NCI-H2196 treated with DMSO at 0.1 percent for 48 hours (cell line): ENCODE results near the gene ADAT1.

Source experiments
- DNase-seq: peaks from one replicate; lab custom pipeline; 2025; ENCODE audit not compliant: unreplicated experiment; lab: John Stamatoyannopoulos, UW

ADAT1 gene

DNA sequence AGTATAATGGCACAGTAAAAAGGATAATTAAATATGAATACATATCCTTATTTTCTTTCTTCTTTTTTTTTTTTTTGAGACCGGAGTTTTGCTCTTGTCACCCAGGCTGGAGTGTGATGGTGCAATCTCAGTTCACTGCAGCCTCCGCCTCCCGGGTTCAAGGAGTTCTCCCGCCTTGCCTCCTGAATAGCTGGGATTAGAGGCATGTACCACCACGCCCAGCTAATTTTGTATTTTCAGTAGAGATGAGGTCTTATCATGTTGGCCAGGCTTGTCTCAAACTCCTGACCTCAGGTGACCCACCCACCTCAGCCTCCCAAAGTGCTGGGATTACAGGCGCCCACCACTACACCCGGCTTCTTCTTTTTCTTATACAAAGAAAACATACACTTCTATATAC, 44.9 kb downstream of the ADAT1 start:
- no peak for DNase-seq

DNA sequence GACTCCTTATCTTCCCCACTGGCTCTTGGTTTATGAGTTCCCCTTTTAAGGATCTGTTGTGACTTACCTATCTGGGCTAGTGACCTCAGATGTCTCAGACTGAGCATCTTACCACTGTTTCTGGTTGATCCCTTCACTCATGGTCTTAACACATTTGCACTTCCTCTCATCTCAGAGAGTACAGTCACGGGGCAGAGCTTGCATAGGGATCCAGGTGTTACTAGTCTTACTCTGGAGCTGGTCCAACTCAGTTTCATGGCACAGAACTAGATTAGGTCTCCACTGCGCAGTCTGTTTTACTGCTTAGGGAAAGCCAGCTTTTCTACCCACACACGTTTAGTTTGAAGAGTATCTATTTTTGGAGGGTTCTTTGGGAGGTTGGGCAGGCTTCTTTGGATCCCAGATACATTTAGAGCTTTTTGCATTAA, 46.7 kb downstream of the ADAT1 start:
- DNase-seq = no peak

DNA sequence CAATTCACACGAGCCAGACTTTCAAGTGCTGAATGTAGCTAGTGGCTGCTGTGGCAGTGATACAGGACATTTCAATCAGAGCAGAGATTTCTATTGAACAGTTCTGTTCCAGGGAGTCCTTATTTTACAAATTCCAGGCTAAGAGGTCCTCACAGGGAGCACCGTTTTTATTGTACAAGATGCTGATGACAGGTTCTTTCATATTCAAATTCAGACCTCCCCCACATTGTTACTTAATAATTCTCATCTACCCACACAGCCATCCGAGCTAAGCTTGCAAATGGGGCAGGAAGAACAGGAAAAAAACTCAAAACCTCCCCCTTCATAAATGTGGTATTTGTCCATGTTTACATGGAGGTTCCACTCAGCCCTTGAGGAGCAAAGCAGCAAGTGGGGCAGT, 47.1 kb downstream of the ADAT1 start:
- no peak for DNase-seq

DNA sequence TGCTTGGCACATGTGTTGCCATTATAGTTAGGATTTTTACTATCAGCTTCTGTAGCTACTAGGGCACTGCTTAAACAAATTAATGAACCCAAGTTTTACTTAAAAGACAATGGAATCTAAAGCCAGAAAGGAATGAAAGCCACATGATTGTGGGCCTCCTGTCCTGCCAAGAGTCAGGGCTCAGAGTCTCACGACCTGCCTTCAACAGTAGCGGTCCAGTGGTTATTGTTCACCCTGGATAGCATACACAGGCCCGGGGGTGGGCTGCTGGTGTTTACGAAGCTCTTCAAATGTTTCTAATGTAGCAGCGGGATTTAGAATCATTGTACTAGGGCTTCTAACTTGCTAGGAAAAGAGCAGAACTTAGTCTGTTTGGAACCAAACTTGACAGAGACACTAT, 49.1 kb downstream of the ADAT1 start:
- no peak for DNase-seq

DNA sequence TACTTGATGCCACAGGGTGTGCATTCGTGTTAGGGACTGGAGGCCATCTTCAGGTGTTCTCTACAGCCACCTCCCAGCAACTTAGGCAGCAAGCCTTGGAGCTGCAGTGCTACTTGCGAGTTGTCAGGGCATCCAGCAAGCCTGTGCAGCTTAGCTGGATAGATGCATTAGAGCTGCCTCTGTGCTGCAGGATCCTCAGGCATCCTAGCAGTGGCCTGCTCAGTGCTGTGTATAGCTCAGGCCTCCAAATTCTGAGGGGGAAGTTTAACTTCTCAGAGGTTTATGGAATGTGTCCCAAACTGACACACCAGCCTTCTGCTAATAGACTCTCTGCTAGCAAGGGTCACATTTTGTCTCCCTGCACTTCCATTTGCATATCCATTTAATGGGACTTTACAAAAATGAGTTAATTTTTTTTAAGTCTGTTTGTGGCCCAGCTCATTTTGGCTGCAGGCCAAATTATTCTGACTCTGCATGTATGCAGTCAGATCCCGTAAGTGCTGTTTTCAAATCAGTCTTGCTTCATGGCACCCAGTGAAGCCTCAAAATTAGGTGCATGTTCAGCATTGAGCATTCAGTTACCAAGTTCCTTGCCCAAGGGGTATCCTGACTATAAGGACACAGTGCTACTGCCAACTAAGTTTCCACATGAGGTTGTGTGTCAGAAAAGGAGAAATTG, 50.1 kb downstream of the ADAT1 start:
- no peak for DNase-seq

DNA sequence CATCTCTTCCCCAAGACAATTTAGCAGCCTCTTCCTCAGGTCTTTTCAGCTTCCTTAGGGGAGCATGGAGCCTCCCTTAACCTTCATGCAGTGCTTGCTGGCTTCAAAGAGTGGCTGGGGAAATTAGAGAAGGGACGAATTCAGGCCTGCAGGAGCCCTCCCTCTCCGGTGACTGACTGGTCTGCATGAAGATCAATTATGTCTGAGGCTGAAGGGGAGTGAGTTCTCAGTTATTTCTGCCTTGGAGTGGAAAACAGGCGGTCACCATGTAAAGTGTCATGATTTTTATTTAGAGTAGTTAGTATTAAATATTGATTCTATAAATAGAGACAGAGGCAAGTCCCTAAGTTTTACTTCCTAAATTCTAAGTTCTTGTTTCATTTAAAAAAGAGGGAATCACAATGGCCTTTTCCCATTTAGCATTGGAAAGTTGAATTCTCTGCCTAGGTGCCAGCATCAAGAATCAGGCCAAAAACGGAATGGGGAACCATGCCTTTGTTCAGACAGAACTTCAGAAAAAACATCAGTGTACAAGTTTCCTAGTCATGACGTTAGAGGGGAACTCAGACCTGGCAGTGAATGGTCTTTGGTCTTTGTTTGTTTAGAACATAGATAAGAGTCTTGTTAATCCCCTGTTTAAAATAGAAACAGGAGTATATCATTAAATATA, 52.5 kb downstream of the ADAT1 start:
- no peak for DNase-seq

DNA sequence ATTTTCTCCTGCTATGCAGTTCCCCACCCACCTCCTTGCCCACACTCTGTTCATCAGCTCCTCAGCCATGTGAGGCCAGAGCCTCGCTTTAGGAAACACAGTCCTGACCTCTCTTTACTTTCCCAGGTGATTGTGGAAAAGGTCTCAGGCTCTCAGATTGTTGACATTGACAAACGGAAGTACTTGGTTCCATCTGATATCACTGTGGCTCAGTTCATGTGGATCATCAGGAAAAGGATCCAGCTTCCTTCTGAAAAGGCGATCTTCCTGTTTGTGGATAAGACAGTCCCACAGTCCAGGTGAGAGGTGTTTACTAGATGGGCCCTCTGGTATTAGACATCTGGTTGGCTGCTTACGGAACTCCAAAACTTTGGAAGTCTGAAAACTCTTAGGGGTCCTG, 55.2 kb downstream of the ADAT1 start:
- no peak for DNase-seq

DNA sequence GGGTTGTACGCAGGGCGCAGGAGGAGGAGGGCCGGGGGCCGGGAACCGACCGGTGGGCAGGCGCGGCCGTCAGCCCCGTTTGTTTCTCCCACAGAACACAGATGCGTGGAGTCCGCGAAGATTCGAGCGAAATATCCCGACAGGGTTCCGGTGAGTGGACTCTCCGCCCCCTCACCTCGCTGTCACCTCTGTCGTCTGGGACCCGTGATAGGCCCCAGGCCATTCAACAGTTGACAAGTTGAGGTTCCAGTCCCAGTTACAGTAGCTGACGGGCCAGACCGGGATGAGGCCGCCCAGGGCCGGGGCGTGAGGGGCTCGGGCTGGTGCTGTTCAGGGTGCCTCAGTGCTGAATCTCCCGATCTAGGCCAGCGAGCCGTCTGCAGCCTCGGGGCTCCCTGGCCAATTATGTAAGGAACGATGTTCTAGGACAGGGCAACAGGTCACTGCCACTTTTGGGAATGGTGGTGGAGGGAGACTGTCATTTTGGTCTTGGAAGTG, 56.3 kb downstream of the ADAT1 start:
- DNase-seq = no peak

DNA sequence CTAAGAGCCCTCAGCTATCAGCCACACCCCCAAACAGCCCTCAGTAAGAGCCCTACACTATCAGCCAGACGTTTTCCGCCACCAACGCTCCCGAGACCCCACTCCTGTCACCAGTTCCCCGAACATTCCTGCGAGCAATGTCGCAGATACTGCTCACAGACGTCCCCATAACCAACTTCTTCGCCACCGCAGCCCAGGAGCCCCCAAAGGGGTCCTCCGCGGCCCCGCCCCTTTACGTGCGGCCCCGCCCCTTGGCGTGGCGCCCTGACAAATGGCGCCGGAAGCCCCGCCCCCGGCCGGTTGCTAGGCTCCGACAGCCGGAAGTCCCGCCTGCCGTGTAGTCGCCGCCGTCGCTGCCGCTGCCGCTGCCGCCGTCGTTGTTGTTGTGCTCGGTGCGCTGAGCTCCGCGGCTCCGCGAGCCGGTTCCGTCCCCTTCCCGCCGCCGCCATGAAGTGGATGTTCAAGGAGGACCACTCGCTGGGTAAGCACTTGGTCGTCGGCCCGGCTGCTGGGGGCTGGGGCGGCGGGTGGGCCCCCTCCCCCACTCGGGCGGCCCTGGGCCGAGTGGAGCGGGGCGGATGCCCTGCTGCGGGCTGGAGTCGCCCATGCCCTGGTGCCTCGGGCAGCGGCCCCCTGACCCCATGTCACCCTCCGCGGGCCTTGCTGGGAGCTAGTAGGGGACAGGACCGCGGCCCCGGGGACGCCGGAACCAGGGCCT, 56.9 kb downstream of the ADAT1 start, which contains the start of gene GABARAPL2:
Gene GABARAPL2, plus strand, starts transcription at position 340 of the 718 bp plus-strand sequence. Its CDS starts 108 bp downstream, at position 448.
- peak; percentile 40 for DNase-seq

DNA sequence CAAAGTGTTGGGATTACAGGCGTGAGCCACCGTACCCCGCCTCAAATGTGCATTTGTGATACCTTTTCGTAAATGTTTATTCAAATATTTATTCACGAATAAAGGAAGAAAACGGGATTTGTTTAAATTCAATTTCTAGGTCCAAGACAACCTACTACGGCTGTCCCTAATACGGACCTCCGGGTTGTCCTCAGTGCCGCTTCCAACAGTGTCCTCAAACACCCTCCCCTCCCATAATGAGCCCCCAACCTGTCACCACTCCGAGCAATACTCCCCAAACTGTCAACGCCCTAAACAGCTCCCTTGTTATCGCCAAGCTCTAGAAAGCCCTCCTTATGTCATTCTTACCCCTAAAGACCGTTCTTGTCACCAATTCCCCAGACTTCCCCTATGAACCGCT, 57.4 kb downstream of the ADAT1 start:
- DNase-seq = no peak

DNA sequence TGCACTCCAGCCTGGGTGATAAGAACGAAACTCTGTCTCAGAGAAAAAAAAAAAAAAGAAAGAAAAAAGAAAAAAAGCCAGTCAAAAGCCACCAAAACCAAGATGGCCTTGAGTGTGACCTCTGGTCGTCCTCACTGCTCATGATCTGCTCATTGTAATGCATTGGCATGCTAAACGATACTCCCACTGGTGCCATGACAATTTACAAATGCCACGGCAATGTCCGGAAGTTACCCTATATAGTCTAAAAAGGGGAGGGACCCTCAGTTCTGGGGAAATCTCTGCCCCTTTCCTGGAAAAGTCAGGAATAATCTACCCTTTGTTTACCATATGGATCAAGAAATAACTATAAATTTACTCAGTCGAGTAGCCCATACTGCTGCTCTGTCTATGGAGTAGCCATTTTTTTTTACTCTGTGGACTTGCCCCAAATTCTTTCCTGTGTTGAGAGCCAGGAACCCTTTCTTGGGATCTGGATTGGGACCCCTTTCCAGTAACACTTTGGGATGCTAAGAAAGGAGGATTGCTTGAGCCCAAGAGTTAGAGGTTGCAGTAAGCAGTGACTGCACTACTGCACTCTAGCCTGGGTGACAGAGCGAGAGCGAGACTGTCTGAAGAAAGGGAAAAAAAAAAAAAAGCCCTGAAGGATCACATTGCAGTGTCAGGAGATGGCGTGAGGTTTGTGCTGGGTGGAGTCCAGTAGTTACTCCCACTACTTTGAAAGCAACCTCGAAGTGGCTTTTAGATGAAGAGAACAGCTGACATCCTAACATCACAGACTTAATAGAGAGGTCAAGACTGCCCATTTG, 63.3 kb downstream of the ADAT1 start:
- DNase-seq = no peak

DNA sequence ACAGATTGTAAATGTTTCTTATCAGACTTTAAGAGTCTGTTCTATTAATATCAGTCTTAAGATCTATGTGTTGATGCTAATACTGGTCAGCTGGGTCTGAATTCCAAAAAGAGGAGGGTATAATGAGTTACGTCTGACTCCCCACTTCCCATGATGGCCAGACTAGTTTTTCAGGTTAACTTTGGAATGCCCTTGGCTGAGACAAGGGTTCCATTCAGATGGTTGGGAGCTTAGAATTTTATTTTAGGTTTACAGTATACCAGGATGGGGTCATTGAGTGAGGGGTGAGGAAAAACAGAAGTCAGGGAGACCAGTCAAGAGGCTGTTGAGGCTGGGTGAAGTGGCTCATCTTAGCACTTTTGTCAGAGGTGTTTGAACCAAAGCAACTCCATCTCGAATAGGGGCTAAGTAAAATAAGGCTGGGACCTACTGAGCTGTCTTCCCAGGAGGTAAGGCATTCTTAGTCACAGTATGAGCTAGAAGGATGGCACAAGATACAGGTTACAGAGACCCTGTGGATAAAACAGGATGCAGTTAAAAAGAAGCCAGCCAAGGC, 64.2 kb downstream of the ADAT1 start:
- no peak for DNase-seq

DNA sequence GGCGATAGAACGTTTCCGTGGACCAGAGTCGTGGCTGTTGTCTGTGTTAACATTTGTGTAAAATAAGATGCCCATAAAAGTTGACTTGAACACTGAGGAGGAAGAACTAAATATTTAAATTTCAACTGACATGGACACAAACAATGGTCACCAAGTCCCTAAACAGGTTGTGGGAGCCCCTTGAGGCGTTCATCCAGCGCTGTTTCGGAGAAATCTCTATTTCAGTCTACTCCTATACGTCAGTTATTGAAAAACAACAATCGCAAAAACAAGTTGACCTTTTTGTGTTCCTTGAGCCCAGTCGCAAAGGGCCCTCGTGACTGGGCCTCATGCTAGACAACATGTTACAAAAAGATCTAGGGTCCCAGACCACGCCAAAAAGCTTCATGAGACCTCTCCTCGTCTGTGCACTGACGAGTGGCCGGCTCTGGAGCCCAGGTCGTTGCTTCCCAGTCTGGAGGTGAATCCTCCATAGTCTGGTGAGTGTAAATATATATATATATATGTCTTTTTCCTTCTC, 66.6 kb downstream of the ADAT1 start:
- no peak for DNase-seq

DNA sequence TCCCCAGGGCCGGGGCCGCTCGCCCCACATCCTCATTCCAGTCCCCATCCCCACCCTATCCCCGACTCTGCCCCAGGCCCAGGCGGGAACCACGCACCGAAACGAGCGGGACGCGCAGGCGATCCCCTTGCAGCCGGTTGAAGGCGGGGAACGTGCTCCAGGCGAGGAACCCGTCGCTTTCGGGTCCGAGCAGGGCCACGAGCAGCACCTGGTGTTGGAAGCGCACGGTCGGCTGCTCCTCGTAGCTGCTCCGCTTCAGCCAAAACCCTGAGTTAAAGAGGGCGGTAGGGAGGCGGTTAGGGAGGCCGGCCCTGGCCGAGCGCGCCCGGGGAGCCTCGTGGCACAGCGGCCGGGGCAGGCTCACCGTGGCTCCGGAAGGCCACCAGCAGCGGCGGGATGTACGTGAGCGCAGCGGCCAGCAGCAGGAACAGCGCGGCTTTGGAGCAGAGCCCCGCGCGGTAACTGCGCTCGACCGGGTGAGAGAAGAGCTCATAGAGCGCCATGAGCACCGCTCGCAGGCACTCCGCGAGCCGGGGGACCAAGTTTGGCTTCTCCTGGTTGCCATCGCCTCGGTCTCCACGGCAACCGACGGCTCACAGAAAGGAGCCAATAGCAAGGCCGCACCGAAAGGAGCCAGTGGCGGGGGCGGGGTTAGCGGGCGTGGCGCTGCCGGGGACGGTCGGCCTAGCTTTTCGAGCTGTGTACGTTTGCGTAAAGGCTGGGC, 67.2 kb downstream of the ADAT1 start, which contains the start of gene TMEM231:
Gene TMEM231, minus strand, starts transcription at position 546 of the 724 bp plus-strand sequence. Its CDS starts 43 bp downstream, at position 503.
- DNase-seq = peak; percentile 60

DNA sequence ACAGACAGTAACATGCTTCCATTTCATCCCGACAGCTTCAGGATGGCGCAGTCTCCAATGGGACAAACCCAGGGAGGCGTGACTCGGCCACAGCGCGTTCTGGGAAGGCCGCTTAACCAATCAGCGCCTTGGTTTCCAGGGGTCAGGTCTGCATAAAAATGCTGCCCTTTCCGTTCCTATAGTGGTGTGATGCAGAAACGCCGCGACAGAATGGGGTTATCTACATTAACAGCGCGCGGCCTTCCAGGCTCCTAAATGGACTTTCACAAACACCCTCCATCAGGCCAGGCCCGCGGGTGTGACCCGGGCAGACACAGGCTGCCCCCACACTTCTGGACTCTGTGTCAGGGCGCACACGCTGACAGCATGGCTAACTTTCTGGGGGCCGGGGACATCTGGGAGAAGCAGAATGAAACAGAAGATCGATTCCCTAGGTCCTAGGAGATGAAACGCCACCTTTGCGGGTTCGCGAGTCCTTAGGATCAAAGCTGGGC, 67.8 kb downstream of the ADAT1 start:
- DNase-seq = peak; percentile 42

DNA sequence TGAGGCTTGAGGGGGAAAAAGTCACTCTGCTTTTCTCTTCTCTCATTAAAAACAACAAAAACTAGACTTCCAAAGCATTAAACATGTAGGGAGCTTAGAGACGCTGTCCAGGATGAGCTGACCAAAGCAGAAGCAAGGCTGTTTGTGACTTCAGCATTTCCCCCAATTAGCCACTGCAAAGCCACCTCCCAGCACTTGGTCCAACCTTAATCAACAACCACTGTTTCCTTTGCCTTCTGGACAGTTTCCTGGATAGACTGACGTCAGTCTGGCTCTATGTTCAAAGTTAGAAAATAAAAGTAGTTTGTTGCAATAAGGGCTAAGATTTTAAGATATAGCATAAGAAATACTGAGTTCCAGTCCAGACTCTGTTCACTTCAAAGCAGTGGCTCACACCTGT, 70.1 kb downstream of the ADAT1 start:
- no peak for DNase-seq

DNA sequence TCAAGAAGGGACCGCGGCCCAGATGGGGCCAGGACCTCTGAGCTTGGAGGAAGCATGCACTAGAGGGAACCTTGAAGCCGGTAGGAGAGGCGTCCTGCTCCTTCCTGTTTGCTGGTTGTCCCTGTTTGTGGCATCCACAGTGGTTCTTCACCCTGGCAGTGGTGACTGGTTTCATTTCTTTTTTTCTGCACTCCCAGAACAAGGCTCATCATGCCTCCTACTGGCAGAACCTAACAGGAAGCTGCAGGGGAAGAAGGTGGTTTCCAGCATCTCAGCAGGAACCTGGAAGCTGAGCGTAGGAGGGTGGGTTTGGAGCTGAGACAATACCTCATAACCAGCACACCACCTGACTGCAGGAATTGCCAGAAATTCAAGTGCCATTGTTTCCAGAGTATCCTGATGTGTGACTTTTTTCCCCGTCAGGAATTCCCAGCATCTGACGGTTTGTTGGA, 72.8 kb downstream of the ADAT1 start:
- no peak for DNase-seq
